ENCODE measurements around the gene CRYAB. TPM values are rescaled to one million over a fixed set of nuclear protein-coding genes. Genes with fewer than 3 reads are reported as not detected.

Gene CRYAB
- total and polyA plus RNA-seq, 2 of the 4 experiments (the other 2 are of a cell fraction), result 6.5 to 19.5 TPM

- Histone ChIP-seq H3K9ac (ENCODE audit: low read depth, low read length) (no peak overlapping the region), H3K4ac (ENCODE audit: low read depth, low read length) (no peak overlapping the region), H2BK15ac (ENCODE audit: low read depth, low read length) (no peak overlapping the region), H3K18ac (ENCODE audit: low read depth, low read length) (no peak overlapping the region), H4K20me1 (ENCODE audit: insufficient read depth, low read length) (no peaks in the 10 kb centered on the region), H2BK5ac (ENCODE audit: low read depth, low read length, poor library complexity, severe bottlenecking) (no peak overlapping the region), H3K14ac (replicated peaks; ENCODE audit: low read depth, low read length) (no peak overlapping the region), H3K4me3 (ENCODE audit: insufficient read depth, low read depth, low read length) (no peak overlapping the region), H2AK9ac (replicated peaks; ENCODE audit: low read depth, low read length, poor library complexity) (no peak overlapping the region), H3K4me2 (ENCODE audit: low read depth, low read length) (no peak overlapping the region), H3K9me1 (ENCODE audit: insufficient read depth, low read length) (peaks cover 12% of the 10 kb centered on the region), H3K4me1 (ENCODE audit: control insufficient read depth, insufficient read depth, low read length) (peaks cover 13% of the 10 kb centered on the region), H3K79me1 (ENCODE audit: low read depth in 1 of 2, low read length in 2 of 2) (peaks cover 0 to 8% of the 10 kb centered on the region in 2 experiments; a peak in 2 of 4 replicates), H3K56ac (ENCODE audit: extremely low read depth, insufficient read depth, low read length) (no peak overlapping the region), H3K27me3 (ENCODE audit: control insufficient read depth, insufficient read depth, low read length) (no peaks in the 10 kb centered on the region), H3K36me3 (ENCODE audit: control insufficient read depth, insufficient read depth, low read length) (no peaks in the 10 kb centered on the region), H2BK20ac (ENCODE audit: low read depth, low read length) (no peak overlapping the region), H4K5ac (ENCODE audit: low read depth, low read length) (no peak overlapping the region), H3K23ac (ENCODE audit: low read depth, low read length) (no peak overlapping the region), H3K9me3 (ENCODE audit: control insufficient read depth, insufficient read depth, low read length) (no peaks in the 10 kb centered on the region), H4K8ac (ENCODE audit: low read depth in 2 of 2, low read length in 2 of 2) (no peak overlapping the region), H2AK5ac (ENCODE audit: low read depth, low read length) (no peak overlapping the region), H2AFZ (replicated peaks; ENCODE audit: low read length, poor library complexity) (no peak overlapping the region), H3K27ac (ENCODE audit: insufficient read depth, low read length) (no peak overlapping the region), H2BK120ac (ENCODE audit: low read depth, low read length) (no peak overlapping the region), H4K91ac (ENCODE audit: insufficient read depth, low read depth, low read length) (no peak overlapping the region)
- DNase-seq (no peak), ATAC-seq (ENCODE audit: low read depth) (no peak)
- no peak for TF ChIP-seq FOS (IDR thresholded peaks at IDR 0.05; ENCODE audit: low read depth, low read length)
- no peak for TF ChIP-seq MAZ (IDR thresholded peaks at IDR 0.05; ENCODE audit: borderline replicate concordance, low read depth, low read length)
- TF ChIP-seq CHD1 (IDR thresholded peaks at IDR 0.05; ENCODE audit: low read depth, low read length), result no peak
- TF ChIP-seq POLR2A (IDR thresholded peaks at IDR 0.05; ENCODE audit: low read depth, low read length), result no peak
- TF ChIP-seq NFE2L2 (IDR thresholded peaks at IDR 0.05; ENCODE audit: low read depth, low read length), result no peak
- no peak for TF ChIP-seq CEBPB (IDR thresholded peaks at IDR 0.05; ENCODE audit: low read depth, low read length)
- TF ChIP-seq RAD21 (IDR thresholded peaks at IDR 0.05; ENCODE audit: low read length), result no peak
- TF ChIP-seq BHLHE40 (IDR thresholded peaks at IDR 0.05; ENCODE audit: low read depth, low read length), result no peak
- no peak for TF ChIP-seq RFX5 (IDR thresholded peaks at IDR 0.05; ENCODE audit: low read depth, low read length)
- no peak for TF ChIP-seq USF2 (IDR thresholded peaks at IDR 0.05; ENCODE audit: low read depth, low read length)
- no peak for TF ChIP-seq SMC3 (IDR thresholded peaks at IDR 0.05; ENCODE audit: low read depth, low read length)
- no peak for TF ChIP-seq MAFK (IDR thresholded peaks at IDR 0.05; ENCODE audit: low read depth, low read length)
- no peak for TF ChIP-seq CTCF (conservative IDR thresholded peaks at IDR 0.05; ENCODE audit: low read depth, low read length)
- TF ChIP-seq MXI1 (IDR thresholded peaks at IDR 0.05; ENCODE audit: borderline replicate concordance, low read depth, low read length), result no peak
- no peak for TF ChIP-seq RCOR1 (IDR thresholded peaks at IDR 0.05; ENCODE audit: insufficient replicate concordance, low read length)
- no peak for TF ChIP-seq ELK1 (IDR thresholded peaks at IDR 0.05; ENCODE audit: borderline replicate concordance, low read depth, low read length)
- no CpG with 5 or more reads among the region's 4 CpGs for WGBS, 2 experiments (ENCODE audit: extremely low coverage in 2 of 2, insufficient read length in 1 of 2)
- intact Hi-C loops (cut with micrococcal nuclease), result loop anchor here (5.0 kb wide), 2 partner anchors 152 to 347 kb away; no protein-coding TSS in a partner anchor
- dilution Hi-C loops (cut with HindIII; ENCODE audit: low sequenced_read_pairs, unreplicated experiment), result no loop called here
- BruUV-seq (replicated peaks), result no TSS peak
- CTCF ChIA-PET, result interaction anchor here (1.4 to 3.3 kb wide), 2 partner anchors 52 to 350 kb away, joined by 3 to 13 read pairs; no protein-coding TSS in a partner anchor
- in situ Hi-C loops (cut with MboI; ENCODE audit: low sequenced_read_pairs), result no loop called here
- POLR2A ChIA-PET (ENCODE audit: unreplicated experiment), result no interaction called here
Measured at GRCh38 chr11:111930472-111930871, 18.9 kb upstream of the CRYAB start.
